ENCODE results near the gene ZNF699.

- TF ChIP-seq CTCF (IDR thresholded peaks at IDR 0.05) (no peak), POLR2A (IDR thresholded peaks at IDR 0.05) (no peak)
Observed at GRCh38 chr19:9289231-9289884, 20.3 kb downstream of the ZNF699 start.
